CD4-positive, alpha-beta T cell treated with Interleukin-1 beta for 1 hour (primary cell): Measurements from ENCODE around the gene MGLL.

Experiments
- DNase-seq, 2 donors: peaks; one replicate each; pipeline ENCODE4 v3.0.0-alpha.2; 2020 to 2022

Gene MGLL

GRCh38 chr3:127809211-127809610, 13.1 kb downstream of the MGLL start:
- DNase-seq, result no peak

- no peak for DNase-seq
Measured at GRCh38 chr3:127808197-127808596, 14.1 kb downstream of the MGLL start.

- no peak for DNase-seq
Measured at GRCh38 chr3:127805026-127805753, 17.1 kb downstream of the MGLL start.

GRCh38 chr3:127804141-127804540, 18.2 kb downstream of the MGLL start:
- DNase-seq, result no peak

GRCh38 chr3:127803619-127804018, 18.7 kb downstream of the MGLL start:
- DNase-seq, result no peak

- DNase-seq, result no peak
Measured at GRCh38 chr3:127802606-127803005, 19.7 kb downstream of the MGLL start.

- no peak for DNase-seq
Measured at GRCh38 chr3:127801731-127802313, 20.5 kb downstream of the MGLL start.

- DNase-seq, result no peak
Measured at GRCh38 chr3:127800508-127800907, 21.8 kb downstream of the MGLL start.

GRCh38 chr3:127799476-127800222, 22.7 kb downstream of the MGLL start:
- no peak for DNase-seq

- DNase-seq, result no peak
Measured at GRCh38 chr3:127798716-127799115, 23.6 kb downstream of the MGLL start.

- no peak for DNase-seq
Measured at GRCh38 chr3:127796831-127797150, 25.5 kb downstream of the MGLL start.

GRCh38 chr3:127796045-127796830, 26.1 kb downstream of the MGLL start:
- no peak for DNase-seq

- no peak for DNase-seq
Measured at GRCh38 chr3:127794972-127795371, 27.3 kb downstream of the MGLL start.

- DNase-seq, result no peak
Measured at GRCh38 chr3:127794402-127794801, 27.9 kb downstream of the MGLL start.

GRCh38 chr3:127792541-127793292, 29.6 kb downstream of the MGLL start:
- DNase-seq, result no peak

GRCh38 chr3:127791221-127791913, 30.9 kb downstream of the MGLL start:
- peak in 1 of 2 donors; percentile 13 for DNase-seq

GRCh38 chr3:127790882-127791183, 31.5 kb downstream of the MGLL start:
- no peak for DNase-seq

- no peak for DNase-seq
Measured at GRCh38 chr3:127789990-127790881, 32.1 kb downstream of the MGLL start.

GRCh38 chr3:127789051-127789450, 33.3 kb downstream of the MGLL start:
- no peak for DNase-seq

- no peak for DNase-seq
Measured at GRCh38 chr3:127788451-127788909, 33.8 kb downstream of the MGLL start.
